HepG2 (cell line): ENCODE data around the gene IL15RA. TPM values are rescaled to one million over a fixed set of nuclear protein-coding genes. Genes with fewer than 3 reads are reported as not detected.

Experiments
- ATAC-seq: fragments of 200-7000 bp; cut with Tn5 transposase; 3 replicates; pipeline ENCODE4 v1.9.1; 2020; ENCODE audit warnings: mild to moderate bottlenecking, moderate library complexity
- BruUV-seq: library from RNA; stranded (reverse); fragments of 400-500 nt; replicated peaks from 2 replicates; lab custom pipeline; 2021; lab: Mats Ljungman, UMichigan
- CTCF ChIA-PET: fragments of 300-600 bp; formaldehyde crosslinking; extraction: SDS; loops from one replicate; lab custom pipeline; 2021; ENCODE audit warnings: low total read pairs, inconsistent platforms, low intra/inter-chr PET ratio; lab: Yijun Ruan, JAX
- POLR2A ChIA-PET: fragments of 350-600 bp; sonication (Branson Sonifier 250); formaldehyde crosslinking; loops from one replicate; lab custom pipeline; 2020; ENCODE audit warnings: antibody characterized with exemption, inconsistent platforms; lab: Yijun Ruan, JAX
- DNase-seq: peaks from one replicate; pipeline ENCODE4 v3.0.0-alpha.2; 2015; ENCODE audit warnings: low spot score
- FAIRE-seq: peaks from 3 replicates; lab custom pipeline; 2011; peaks lifted over from hg19 to GRCh38; lab: Jason Lieb, UNC
- H2AFZ ChIP-seq: one replicate; pipeline ENCODE4 v1.6.1; 2011; ENCODE audit warnings: low read length, inconsistent platforms
- H3K27ac ChIP-seq: fragments of 300-600 bp; 3 replicates; pipeline ENCODE4 v1.8.0; 2011; ENCODE audit warnings: mixed run types, mild to moderate bottlenecking, mixed read lengths, low read length, inconsistent platforms; ENCODE audit not compliant: insufficient read depth; ENCODE audit errors: extremely low read length
- H3K27me3 ChIP-seq, 2 experiments: fragments of 200-600 bp in 1 of 2; 2 replicates in 1 of 2; 3 replicates in 1 of 2; pipeline versions ENCODE4 v1.6.0 to v1.8.0; 2011; ENCODE audit warnings: low read length in 2 of 2, mild to moderate bottlenecking in 2 of 2, moderate library complexity in 2 of 2, inconsistent platforms in 1 of 2; ENCODE audit not compliant: insufficient read depth in 2 of 2, control insufficient read depth in 1 of 2
- H3K36me3 ChIP-seq, 2 experiments: fragments of 200-600 bp in 1 of 2; replicated peaks in 1 of 2; 2 replicates in 1 of 2; 3 replicates in 1 of 2; pipeline versions ENCODE4 v1.5.1 to v1.8.0; 2011; ENCODE audit warnings: low read length in 2 of 2, inconsistent platforms in 1 of 2; ENCODE audit not compliant: insufficient read depth in 2 of 2, control insufficient read depth in 1 of 2
- H3K4me1 ChIP-seq: 2 replicates; pipeline ENCODE4 v1.5.1; 2012; ENCODE audit warnings: low read length, inconsistent platforms; ENCODE audit not compliant: insufficient read depth
- H3K4me2 ChIP-seq: 2 replicates; pipeline ENCODE4 v1.6.0; 2011; ENCODE audit warnings: low read depth, low read length, inconsistent platforms
- H3K4me3 ChIP-seq, 3 experiments: fragments of 200-600 bp in 1 of 3; sonication (generic), shearing (Covaris generic) in 1 of 3; replicated peaks in 1 of 3; 2 replicates each; pipeline ENCODE4 v1.5.1; 2011 to 2016; ENCODE audit warnings: low read length in 3 of 3, inconsistent platforms in 2 of 3, low read depth in 2 of 3, mild to moderate bottlenecking in 2 of 3, control low read depth in 1 of 3, mixed read lengths in 1 of 3; ENCODE audit not compliant: insufficient read depth in 1 of 3
- H3K79me2 ChIP-seq: one replicate; pipeline ENCODE4 v1.6.1; 2011; ENCODE audit warnings: low read length, inconsistent platforms; ENCODE audit not compliant: insufficient read depth
- H3K9ac ChIP-seq: 2 replicates; pipeline ENCODE4 v1.6.0; 2011; ENCODE audit warnings: mild to moderate bottlenecking, low read depth, low read length, inconsistent platforms; ENCODE audit not compliant: insufficient read depth
- H3K9me3 ChIP-seq: 2 replicates; pipeline ENCODE4 v1.5.1; 2012; ENCODE audit warnings: mild to moderate bottlenecking, low read length
- H4K20me1 ChIP-seq: 2 replicates; pipeline ENCODE4 v1.6.0; 2011; ENCODE audit warnings: inconsistent platforms, mild to moderate bottlenecking, low read length, moderate library complexity; ENCODE audit not compliant: insufficient read depth
- ARNTL ChIP-seq: sonication (generic); formaldehyde crosslinking; IDR thresholded peaks from 2 replicates; pipeline ENCODE4 v1.4.0; 2020; ENCODE audit warnings: mild to moderate bottlenecking, missing genetic modification reagents
- ATM ChIP-seq: fragments of 450-650 bp; IDR thresholded peaks from 2 replicates; pipeline ENCODE4 v1.7.1; 2017; ENCODE audit warnings: mild to moderate bottlenecking, borderline replicate concordance
- GABPA ChIP-seq, 2 experiments: IDR thresholded peaks; 2 replicates each; pipeline ENCODE4 v1.6.1; 2011 to 2016; ENCODE audit warnings: low read depth in 2 of 2, low read length in 1 of 2, missing biosample characterization in 1 of 2, missing genetic modification characterization in 1 of 2
- GZF1 ChIP-seq: sonication (generic); formaldehyde crosslinking; IDR thresholded peaks from 2 replicates; pipeline ENCODE4 v1.5.1; 2020; ENCODE audit warnings: mild to moderate bottlenecking, missing genetic modification reagents
- HBP1 ChIP-seq: IDR thresholded peaks from 2 replicates; pipeline ENCODE4 v1.6.1; 2016; ENCODE audit warnings: low read depth, control low read depth
- KAT7 ChIP-seq: IDR thresholded peaks from 2 replicates; pipeline ENCODE4 v1.6.1; 2018; ENCODE audit warnings: borderline replicate concordance, missing compliant biosample characterization
- MEF2D ChIP-seq: sonication (generic); formaldehyde crosslinking; IDR thresholded peaks from 2 replicates; pipeline ENCODE4 v1.5.1; 2020; ENCODE audit warnings: mild to moderate bottlenecking, missing genetic modification reagents
- MTF2 ChIP-seq: sonication (generic); formaldehyde crosslinking; IDR thresholded peaks from 2 replicates; pipeline ENCODE4 v1.5.0; 2020; ENCODE audit warnings: missing genetic modification reagents, borderline replicate concordance
- NFYB ChIP-seq: sonication (generic); formaldehyde crosslinking; IDR thresholded peaks from 2 replicates; pipeline ENCODE4 v1.4.0; 2020; ENCODE audit warnings: missing genetic modification reagents
- TRIM24 ChIP-seq: sonication (generic); formaldehyde crosslinking; IDR thresholded peaks from 2 replicates; pipeline ENCODE4 v1.8.0; 2022; ENCODE audit warnings: mild to moderate bottlenecking, missing genetic modification reagents
- ZBTB2 ChIP-seq: sonication (generic); formaldehyde crosslinking; IDR thresholded peaks from 2 replicates; pipeline ENCODE4 v1.8.0; 2022; ENCODE audit warnings: low read depth, missing genetic modification reagents
- ZNF282 ChIP-seq: fragments of 450-650 bp; IDR thresholded peaks from 2 replicates; pipeline ENCODE4 v1.6.1; 2018; ENCODE audit not compliant: partially characterized antibody
- ZNF446 ChIP-seq: sonication (generic); formaldehyde crosslinking; IDR thresholded peaks from 2 replicates; pipeline ENCODE4 v1.5.0; 2020; ENCODE audit warnings: mild to moderate bottlenecking, missing genetic modification reagents
- ZNF501 ChIP-seq: sonication (generic); formaldehyde crosslinking; IDR thresholded peaks from 2 replicates; pipeline ENCODE4 v1.5.1; 2020; ENCODE audit warnings: mild to moderate bottlenecking, moderate library complexity, missing genetic modification reagents
- ZNF589 ChIP-seq: sonication (generic); formaldehyde crosslinking; conservative IDR thresholded peaks from 2 replicates; pipeline ENCODE4 v1.8.0; 2022; ENCODE audit warnings: mild to moderate bottlenecking, moderate library complexity, missing genetic modification reagents
- ZNF605 ChIP-seq: sonication (generic); formaldehyde crosslinking; IDR thresholded peaks from 2 replicates; pipeline ENCODE4 v1.8.0; 2022; ENCODE audit warnings: mild to moderate bottlenecking, missing genetic modification reagents
- ZNF781 ChIP-seq: sonication (generic); formaldehyde crosslinking; IDR thresholded peaks from 2 replicates; pipeline ENCODE4 v1.5.1; 2020; ENCODE audit warnings: borderline replicate concordance, mild to moderate bottlenecking, missing genetic modification reagents; ENCODE audit errors: not compliant biosample characterization
- WGBS: methylation state at CpG from one replicate; pipeline ENCODE4 v1.1.6; 2017; ENCODE audit warnings: low lambda C conversion rate; 5-methylcytosine and 5-hydroxymethylcytosine counted together
- in situ Hi-C: cut with HindIII; loops from 2 replicates; pipeline ENCODE4 v1.10.0; 2017; ENCODE audit warnings: low pct_unique_long_range_greater_than_20kb; ENCODE audit not compliant: extremely low pct_ligation_motif_present
- intact Hi-C: fragments of 100-400 bp; cut with micrococcal nuclease; formaldehyde crosslinking; loops from one replicate; pipeline ENCODE4 v1.10.0; 2022; ENCODE audit not compliant: unreplicated experiment
- polyA plus RNA-seq, 8 experiments: library from polyadenylated mRNA; depleted of rRNA in 3 of 8; stranded (reverse) in 7 of 8; unstranded in 1 of 8; fragments of >200 nt; fragmentation: Illumina TruSeq in 4 of 8; extraction: Trizol in 4 of 8; gene quantifications; 2 replicates each; pipeline versions ENCODE4 v1.2.1 to v1.2.3, GENCODE V29; 2011 to 2016; ENCODE audit warnings: low read depth in 4 of 8, missing spikeins in 1 of 8, mixed read lengths in 1 of 8; ENCODE audit not compliant: insufficient read depth in 1 of 8
- total RNA-seq, 5 experiments: library from RNA; depleted of rRNA; stranded (reverse); fragments of >200 nt; fragmentation: Illumina TruSeq; extraction: Trizol; gene quantifications; 2 replicates each; pipeline ENCODE4 v1.2.3, GENCODE V29; 2016; ENCODE audit warnings: low read depth in 1 of 5
- TF ChIP-seq, protein P1 (sequence below): sonication (generic); formaldehyde crosslinking; IDR thresholded peaks from 2 replicates; pipeline ENCODE4 v1.5.1; 2020; ENCODE audit warnings: mild to moderate bottlenecking, missing genetic modification reagents, moderate library complexity

IL15RA gene
- total and polyA plus RNA-seq, 2 of the 13 experiments (the other 11 are each of a cell fraction or from before 2014, with no cell fraction given), result 0.53 to 0.77 TPM

- H3K4me2 ChIP-seq, result no peak overlapping the region
- no peak overlapping the region for H3K4me3 ChIP-seq
- no peaks in the 10 kb centered on the region for H3K4me1 ChIP-seq
- H3K9ac ChIP-seq, result no peak overlapping the region
- in situ Hi-C loops, result no loop called here
- TF ChIP-seq ZNF501 (CRISPR knock-in tag) (no peak), GZF1 (CRISPR knock-in tag) (no peak), ZNF605 (no peak), ATM (no peak), NFYB (CRISPR knock-in tag) (no peak), KAT7 (CRISPR knock-in tag) (no peak), ARNTL (CRISPR knock-in tag) (no peak), GABPA (IDR thresholded peaks at IDR 0.05; ENCODE audit: low read depth, low read length) (no peak), GABPA (CRISPR knock-in tag; IDR thresholded peaks at IDR 0.05; ENCODE audit: low read depth) (no peak), ZBTB2 (CRISPR knock-in tag) (no peak), MEF2D (CRISPR knock-in tag) (no peak), MTF2 (CRISPR knock-in tag) (no peak), TRIM24 (CRISPR knock-in tag) (no peak), ZNF282 (no peak), ZNF781 (no peak), ZNF589 (CRISPR knock-in tag) (no peak), ZNF446 (CRISPR knock-in tag) (no peak), HBP1 (CRISPR knock-in tag) (no peak)
- TF ChIP-seq, protein P1, sequence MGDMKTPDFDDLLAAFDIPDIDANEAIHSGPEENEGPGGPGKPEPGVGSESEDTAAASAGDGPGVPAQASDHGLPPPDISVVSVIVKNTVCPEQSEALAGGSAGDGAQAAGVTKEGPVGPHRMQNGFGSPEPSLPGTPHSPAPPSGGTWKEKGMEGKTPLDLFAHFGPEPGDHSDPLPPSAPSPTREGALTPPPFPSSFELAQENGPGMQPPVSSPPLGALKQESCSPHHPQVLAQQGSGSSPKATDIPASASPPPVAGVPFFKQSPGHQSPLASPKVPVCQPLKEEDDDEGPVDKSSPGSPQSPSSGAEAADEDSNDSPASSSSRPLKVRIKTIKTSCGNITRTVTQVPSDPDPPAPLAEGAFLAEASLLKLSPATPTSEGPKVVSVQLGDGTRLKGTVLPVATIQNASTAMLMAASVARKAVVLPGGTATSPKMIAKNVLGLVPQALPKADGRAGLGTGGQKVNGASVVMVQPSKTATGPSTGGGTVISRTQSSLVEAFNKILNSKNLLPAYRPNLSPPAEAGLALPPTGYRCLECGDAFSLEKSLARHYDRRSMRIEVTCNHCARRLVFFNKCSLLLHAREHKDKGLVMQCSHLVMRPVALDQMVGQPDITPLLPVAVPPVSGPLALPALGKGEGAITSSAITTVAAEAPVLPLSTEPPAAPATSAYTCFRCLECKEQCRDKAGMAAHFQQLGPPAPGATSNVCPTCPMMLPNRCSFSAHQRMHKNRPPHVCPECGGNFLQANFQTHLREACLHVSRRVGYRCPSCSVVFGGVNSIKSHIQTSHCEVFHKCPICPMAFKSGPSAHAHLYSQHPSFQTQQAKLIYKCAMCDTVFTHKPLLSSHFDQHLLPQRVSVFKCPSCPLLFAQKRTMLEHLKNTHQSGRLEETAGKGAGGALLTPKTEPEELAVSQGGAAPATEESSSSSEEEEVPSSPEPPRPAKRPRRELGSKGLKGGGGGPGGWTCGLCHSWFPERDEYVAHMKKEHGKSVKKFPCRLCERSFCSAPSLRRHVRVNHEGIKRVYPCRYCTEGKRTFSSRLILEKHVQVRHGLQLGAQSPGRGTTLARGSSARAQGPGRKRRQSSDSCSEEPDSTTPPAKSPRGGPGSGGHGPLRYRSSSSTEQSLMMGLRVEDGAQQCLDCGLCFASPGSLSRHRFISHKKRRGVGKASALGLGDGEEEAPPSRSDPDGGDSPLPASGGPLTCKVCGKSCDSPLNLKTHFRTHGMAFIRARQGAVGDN (CRISPR knock-in tag), result no peak
- TF ChIP-seq, all 625 proteins: peak for 0
- no peaks in the 10 kb centered on the region for H3K27me3 ChIP-seq
- no TSS peak for BruUV-seq
- intact Hi-C loops, result no loop called here
- no peak overlapping the region for H3K27ac ChIP-seq
- ChIA-PET POLR2A (no interaction called here), CTCF (no interaction called here)
- FAIRE-seq, result no peak
- H3K9me3 ChIP-seq, result no peaks in the 10 kb centered on the region
- DNase-seq, result no peak
- no peak for ATAC-seq
- H4K20me1 ChIP-seq, result no peaks in the 10 kb centered on the region
- WGBS, result 87% methylated on average over 11 of the region's 11 CpGs
- H3K36me3 ChIP-seq, result peaks cover 19 to 70% of the 10 kb centered on the region in 2 experiments
- H2AFZ ChIP-seq, result no peak overlapping the region
- H3K79me2 ChIP-seq, result no peaks in the 10 kb centered on the region
Observed at GRCh38 chr10:5930272-5930671, 47.1 kb downstream of the IL15RA start.
